DMS114 treated with DMSO at 0.1 percent for 48 hours (cell line): ENCODE data around the gene RUFY1.

Experiments
- DNase-seq: peaks from one replicate; lab custom pipeline; 2025; ENCODE audit not compliant: unreplicated experiment; lab: John Stamatoyannopoulos, UW

Gene RUFY1

DNA sequence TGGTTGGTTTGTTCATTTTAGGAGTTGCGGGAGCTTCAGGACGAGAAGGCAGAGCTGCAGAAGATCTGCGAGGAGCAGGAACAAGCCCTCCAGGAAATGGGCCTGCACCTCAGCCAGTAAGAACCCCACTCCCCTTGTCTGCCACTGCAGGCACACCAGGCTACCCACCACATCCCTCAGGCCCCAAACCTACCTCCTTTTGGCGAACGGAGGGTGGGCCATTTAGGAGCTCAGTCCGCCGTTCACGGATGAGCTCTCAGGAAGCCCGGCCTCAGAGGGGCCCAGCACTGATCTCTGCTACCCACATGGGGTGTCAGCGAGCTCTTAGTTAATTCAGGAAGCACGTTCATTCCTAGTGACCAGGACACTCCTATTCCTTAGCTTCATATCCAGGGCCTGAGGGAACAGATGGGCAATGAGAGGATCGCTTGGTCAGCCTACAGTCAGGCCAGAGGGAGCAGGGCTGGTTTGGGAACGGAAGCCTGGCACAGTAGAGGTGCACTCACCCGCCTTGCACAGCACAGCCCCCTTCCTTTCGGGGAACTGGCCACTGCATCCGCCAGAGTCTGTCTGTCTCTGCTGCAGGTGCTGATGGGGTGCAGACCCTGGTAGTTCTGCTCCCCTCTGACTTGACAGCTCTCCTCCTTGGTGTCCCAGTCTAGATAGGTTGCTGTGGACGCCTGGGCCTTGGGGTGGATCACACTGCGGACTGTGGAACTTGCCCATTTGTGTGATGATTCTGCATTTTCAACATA is 51.7 kb downstream of the RUFY1 start:
- DNase-seq, result no peak

GRCh38 chr5:179603308-179603707 is 53.0 kb downstream of the RUFY1 start:
- DNase-seq, result no peak

DNA sequence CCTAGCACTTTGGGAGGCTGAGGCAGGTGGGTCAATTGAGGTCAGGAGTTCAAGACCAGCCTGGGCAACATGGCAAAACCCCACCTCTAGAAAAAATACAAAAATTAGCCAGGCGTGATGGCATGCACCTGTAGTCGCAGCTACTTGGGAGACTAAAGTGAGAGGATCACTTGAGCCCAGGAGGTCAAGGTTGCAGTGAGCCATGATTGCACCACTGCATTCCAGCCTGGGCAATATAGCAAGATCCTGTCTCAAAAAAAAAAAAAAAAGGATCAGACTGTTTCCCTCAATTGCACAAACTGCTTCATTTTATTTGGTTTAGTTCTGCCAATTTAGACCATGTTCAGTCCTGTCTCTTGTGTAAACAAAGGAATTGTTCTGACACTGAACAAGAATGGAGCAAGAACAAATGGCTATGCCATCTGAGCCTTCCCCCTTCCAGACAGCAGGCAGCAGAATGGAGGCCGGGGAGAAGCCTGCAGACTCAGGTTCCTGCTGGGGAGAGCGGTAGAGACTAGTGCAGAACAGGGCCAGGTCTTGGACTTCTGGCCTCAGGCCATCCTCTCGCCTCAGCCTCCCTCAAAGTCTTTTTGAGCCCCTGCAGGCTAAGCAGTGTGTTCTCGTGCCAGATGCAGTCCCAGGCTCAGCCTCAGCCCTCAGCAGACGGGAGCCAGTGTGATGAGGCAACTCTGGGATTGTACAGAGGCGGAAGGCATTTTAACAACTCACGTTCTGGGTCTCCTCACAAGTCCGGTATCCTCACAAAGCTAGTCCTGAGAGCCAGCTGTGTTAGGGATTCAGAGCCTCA is 54.9 kb downstream of the RUFY1 start:
- no peak for DNase-seq

GRCh38 chr5:179606071-179606909 is 55.9 kb downstream of the RUFY1 start:
- DNase-seq, result no peak

DNA sequence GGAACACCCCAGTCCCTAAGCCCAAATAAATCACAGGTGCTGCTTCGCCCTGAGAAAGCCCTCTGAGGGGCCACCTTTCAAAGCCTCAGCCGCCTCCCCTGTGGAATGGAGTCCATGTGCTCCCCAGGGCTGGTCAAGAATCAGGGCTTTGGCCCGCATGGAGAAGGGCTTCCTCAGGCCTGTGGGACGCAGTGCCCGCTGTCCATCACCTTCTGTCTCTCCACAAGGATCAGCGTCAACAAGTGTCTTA is 56.5 kb downstream of the RUFY1 start:
- DNase-seq, result no peak

GRCh38 chr5:179607160-179607931 is 57.0 kb downstream of the RUFY1 start:
- DNase-seq, result no peak

- DNase-seq, result no peak
Observed at GRCh38 chr5:179608131-179608581, 57.8 kb downstream of the RUFY1 start.

DNA sequence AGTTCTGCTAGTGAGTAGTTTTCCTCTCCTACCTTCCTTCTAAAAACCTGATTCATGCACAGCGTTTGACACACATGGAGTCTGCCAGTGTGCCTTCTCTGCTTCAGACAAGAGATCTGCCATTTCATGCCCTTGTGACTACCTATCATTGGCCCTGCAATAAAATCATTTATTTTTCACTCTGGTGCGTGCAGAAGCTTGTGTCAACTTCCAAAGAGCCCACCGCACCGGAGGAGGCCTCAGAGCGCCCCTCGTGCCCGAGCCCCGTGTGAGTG is 59.4 kb downstream of the RUFY1 start:
- DNase-seq, result peak; percentile 34

DNA sequence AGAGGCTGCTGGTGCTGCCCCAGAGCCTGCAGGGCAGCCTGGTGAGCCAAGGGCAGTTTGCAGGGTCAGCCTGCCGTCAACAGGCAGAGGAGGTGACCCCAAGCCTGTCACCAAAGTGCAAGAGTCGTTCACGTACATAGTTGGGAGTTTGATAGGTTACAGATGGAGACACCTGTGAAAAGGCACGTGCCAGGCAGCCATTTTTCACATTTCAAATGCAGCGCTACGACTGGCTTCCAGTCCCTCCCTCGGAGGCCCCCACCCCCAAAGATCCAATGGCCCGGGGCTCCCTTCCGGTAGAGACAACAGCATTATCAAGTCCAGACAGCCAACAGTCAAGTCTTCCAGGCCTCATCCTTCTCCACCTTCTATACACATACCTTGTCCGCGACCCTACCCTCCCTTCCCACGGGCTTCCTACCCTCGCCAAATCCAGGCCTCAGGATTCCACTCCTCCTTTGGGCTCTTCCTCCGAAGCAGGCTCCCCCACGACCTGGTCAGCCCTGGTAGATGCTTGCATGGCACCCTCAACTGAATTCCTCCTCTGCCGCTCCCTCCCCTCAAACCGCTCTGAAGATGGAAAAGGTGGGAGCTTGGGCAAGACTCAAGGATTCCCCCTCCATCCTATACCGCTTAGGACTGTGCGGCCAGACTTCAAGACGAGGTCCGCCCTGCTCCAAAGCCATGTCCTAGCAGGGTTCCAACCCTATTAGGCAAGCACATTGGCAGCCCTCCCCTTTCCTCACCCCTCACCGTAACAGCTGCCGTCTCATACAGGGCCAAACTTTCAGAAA is 60.0 kb downstream of the RUFY1 start:
- no peak for DNase-seq

DNA sequence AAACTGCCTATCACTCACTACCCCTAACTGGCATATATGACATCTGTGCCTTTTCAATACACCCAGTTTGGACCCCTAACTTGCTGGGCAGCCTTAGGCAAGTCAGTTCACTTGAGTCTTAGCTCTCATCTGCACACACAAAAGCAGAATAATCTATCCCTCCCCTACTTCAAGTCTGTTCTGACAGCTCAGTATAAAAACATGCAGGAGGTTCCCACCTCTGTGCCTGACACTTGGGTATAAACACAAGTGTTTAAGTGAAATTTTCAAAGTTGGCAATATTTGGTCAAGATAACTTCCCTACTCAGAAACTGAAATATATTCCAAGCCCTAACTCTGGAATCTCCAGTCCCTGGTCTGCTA is 60.5 kb downstream of the RUFY1 start:
- peak; percentile 53 for DNase-seq

GRCh38 chr5:179612577-179613459 is 62.5 kb downstream of the RUFY1 start:
- peak; percentile 37 for DNase-seq

DNA sequence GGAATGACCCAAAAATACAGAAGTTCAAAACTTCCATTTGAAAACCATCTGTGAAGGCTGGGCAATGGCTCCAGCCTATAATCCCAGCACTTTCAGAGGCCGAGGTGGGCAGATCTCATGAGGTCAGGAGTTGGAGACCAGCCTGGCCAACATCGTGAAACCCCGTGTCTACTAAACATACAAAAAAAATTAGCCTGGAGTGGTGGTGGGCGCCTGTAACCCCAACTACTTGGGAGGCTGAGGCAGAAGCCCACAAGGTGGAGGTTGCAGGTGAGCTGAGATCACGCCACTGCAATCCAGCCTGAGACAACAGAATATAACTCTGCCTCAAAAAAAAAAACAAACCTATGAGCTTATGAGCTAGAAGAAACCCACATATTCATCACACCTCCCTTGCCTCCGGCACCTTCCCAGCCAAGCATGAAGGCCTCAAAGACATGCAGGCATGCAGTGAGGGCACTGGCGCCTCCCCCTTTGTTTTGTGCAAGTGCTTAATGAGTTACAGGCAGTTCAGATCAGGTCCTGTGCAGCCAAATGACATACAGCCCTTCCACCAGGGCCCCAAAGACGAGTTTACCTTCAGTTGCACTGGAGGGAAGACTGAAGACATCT is 63.2 kb downstream of the RUFY1 start:
- no peak for DNase-seq

- no peak for DNase-seq
Observed at GRCh38 chr5:179614745-179615144, 64.4 kb downstream of the RUFY1 start.

DNA sequence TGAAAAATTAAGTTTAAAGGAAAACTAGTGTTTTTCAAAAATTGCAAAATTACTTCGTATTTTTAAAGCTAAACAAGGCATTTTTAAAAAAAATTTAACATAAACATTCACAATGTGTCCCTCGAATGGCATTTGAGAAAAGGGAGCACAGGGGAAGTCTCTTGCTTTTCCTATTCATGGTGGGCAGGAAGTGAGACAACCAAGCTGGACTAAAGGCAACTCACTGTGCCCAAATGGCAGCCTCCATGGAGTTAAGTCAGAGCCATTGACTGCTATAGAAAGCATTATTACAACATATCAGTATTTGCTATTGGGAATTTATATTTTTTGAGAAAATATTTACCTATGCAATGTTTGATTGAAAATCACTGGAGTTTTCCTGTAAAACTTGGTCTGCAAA is 64.8 kb downstream of the RUFY1 start:
- no peak for DNase-seq

GRCh38 chr5:179616002-179616594 is 65.7 kb downstream of the RUFY1 start:
- DNase-seq, result no peak

GRCh38 chr5:179617930-179618329 is 67.6 kb downstream of the RUFY1 start:
- no peak for DNase-seq

- DNase-seq, result no peak
Observed at GRCh38 chr5:179618923-179619554, 68.7 kb downstream of the RUFY1 start.

DNA sequence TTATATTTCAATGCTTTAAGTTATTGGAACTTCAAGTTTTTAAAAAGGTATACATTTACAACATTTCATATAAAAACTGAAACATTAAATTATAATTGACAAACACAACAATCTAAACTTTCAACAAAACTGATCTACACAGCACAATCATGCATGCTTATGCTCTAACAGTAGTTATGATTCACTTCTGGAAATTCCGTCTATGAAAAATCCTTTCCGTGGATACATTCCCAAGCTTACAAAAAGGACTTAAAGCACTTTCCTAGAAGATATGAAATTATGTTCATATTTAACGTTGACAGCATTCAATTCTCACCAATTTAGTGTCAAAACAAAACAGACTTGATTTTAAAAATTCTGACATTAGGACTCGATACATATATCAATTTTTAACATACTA is 69.4 kb downstream of the RUFY1 start:
- no peak for DNase-seq
